ENCODE results near the gene CKS1B. TPM values are rescaled to one million over a fixed set of nuclear protein-coding genes. Genes with fewer than 3 reads are reported as not detected.

CKS1B gene
- total and polyA plus RNA-seq, 9 of the 15 experiments (the other 6 are each of a cell fraction or from before 2014, with no cell fraction given), result 215 to 1,103 (median 460) TPM

- TF ChIP-seq CREB3 (tag; conservative IDR thresholded peaks at IDR 0.05; ENCODE audit: low read depth), result no peak
- peak; percentile 90 for TF ChIP-seq GABPA (tag; conservative IDR thresholded peaks at IDR 0.05; ENCODE audit: low read depth)
- TF ChIP-seq FOXO4 (CRISPR knock-in tag; IDR thresholded peaks at IDR 0.05), result no peak
- peak; percentile 72 for TF ChIP-seq ZNF584 (CRISPR knock-in tag; IDR thresholded peaks at IDR 0.05; ENCODE audit: low read depth)
- no peak; a peak in 1 of 4 replicates for TF ChIP-seq NRF1 (conservative IDR thresholded peaks at IDR 0.05 in 1 of 2, IDR thresholded peaks at IDR 0.05 in 1 of 2)
- TF ChIP-seq, protein P1, sequence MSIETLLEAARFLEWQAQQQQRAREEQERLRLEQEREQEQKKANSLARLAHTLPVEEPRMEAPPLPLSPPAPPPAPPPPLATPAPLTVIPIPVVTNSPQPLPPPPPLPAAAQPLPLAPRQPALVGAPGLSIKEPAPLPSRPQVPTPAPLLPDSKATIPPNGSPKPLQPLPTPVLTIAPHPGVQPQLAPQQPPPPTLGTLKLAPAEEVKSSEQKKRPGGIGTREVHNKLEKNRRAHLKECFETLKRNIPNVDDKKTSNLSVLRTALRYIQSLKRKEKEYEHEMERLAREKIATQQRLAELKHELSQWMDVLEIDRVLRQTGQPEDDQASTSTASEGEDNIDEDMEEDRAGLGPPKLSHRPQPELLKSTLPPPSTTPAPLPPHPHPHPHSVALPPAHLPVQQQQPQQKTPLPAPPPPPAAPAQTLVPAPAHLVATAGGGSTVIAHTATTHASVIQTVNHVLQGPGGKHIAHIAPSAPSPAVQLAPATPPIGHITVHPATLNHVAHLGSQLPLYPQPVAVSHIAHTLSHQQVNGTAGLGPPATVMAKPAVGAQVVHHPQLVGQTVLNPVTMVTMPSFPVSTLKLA (conservative IDR thresholded peaks at IDR 0.05), result peak; percentile 64 to 79
- TF ChIP-seq MYNN (IDR thresholded peaks at IDR 0.05), result no peak
- no peak for TF ChIP-seq MYNN (CRISPR knock-in tag; IDR thresholded peaks at IDR 0.05)
- peak; percentile 42; the same call in 1 of the 2 replicates for TF ChIP-seq NCOR1 (IDR thresholded peaks at IDR 0.05)
- peak; percentile 76 for TF ChIP-seq JUND (IDR thresholded peaks at IDR 0.05; ENCODE audit: borderline replicate concordance, low read depth, low read length)
- peak; percentile 36; the same call in 1 of the 3 replicates for TF ChIP-seq JUND (tag; IDR thresholded peaks at IDR 0.05; ENCODE audit: borderline replicate concordance, low read depth, low read length)
- peak; percentile 74 for TF ChIP-seq GABPB1 (CRISPR knock-in tag; IDR thresholded peaks at IDR 0.05)
- peak in 1 of 2 experiments; percentile 76; a peak in 1 of 4 replicates for TF ChIP-seq KDM4B (IDR thresholded peaks at IDR 0.05; ENCODE audit: borderline replicate concordance in 2 of 2, low read depth in 1 of 2)
- no peak for TF ChIP-seq ZNF583 (CRISPR knock-in tag; IDR thresholded peaks at IDR 0.05)
- TF ChIP-seq, protein P2, sequence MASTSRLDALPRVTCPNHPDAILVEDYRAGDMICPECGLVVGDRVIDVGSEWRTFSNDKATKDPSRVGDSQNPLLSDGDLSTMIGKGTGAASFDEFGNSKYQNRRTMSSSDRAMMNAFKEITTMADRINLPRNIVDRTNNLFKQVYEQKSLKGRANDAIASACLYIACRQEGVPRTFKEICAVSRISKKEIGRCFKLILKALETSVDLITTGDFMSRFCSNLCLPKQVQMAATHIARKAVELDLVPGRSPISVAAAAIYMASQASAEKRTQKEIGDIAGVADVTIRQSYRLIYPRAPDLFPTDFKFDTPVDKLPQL (IDR thresholded peaks at IDR 0.05; ENCODE audit: extremely low read depth, insufficient read length), result no peak
- TF ChIP-seq PURB (CRISPR knock-in tag; IDR thresholded peaks at IDR 0.05; ENCODE audit: low read depth), result no peak
- TF ChIP-seq SREBF1 (IDR thresholded peaks at IDR 0.05; ENCODE audit: borderline replicate concordance, low read depth, low read length), result no peak
- peak; percentile 36; the same call in 1 of the 2 replicates for TF ChIP-seq RBFOX2 (IDR thresholded peaks at IDR 0.05; ENCODE audit: low read depth, low read length)
- TF ChIP-seq, protein P3, sequence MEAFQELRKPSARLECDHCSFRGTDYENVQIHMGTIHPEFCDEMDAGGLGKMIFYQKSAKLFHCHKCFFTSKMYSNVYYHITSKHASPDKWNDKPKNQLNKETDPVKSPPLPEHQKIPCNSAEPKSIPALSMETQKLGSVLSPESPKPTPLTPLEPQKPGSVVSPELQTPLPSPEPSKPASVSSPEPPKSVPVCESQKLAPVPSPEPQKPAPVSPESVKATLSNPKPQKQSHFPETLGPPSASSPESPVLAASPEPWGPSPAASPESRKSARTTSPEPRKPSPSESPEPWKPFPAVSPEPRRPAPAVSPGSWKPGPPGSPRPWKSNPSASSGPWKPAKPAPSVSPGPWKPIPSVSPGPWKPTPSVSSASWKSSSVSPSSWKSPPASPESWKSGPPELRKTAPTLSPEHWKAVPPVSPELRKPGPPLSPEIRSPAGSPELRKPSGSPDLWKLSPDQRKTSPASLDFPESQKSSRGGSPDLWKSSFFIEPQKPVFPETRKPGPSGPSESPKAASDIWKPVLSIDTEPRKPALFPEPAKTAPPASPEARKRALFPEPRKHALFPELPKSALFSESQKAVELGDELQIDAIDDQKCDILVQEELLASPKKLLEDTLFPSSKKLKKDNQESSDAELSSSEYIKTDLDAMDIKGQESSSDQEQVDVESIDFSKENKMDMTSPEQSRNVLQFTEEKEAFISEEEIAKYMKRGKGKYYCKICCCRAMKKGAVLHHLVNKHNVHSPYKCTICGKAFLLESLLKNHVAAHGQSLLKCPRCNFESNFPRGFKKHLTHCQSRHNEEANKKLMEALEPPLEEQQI (IDR thresholded peaks at IDR 0.05), result no peak
These were observed 29.4 kb downstream of the CKS1B start (continued) for GRCh38 chr1:155003766-155004351.
